Calu3 (cell line): ENCODE measurements around the gene FYCO1. TPM values are rescaled to one million over a fixed set of nuclear protein-coding genes. Genes with fewer than 3 reads are reported as not detected.

Experiments used
- BruUV-seq: library from RNA; stranded (reverse); fragments of 400-500 nt; replicated peaks from 2 replicates; lab custom pipeline; 2021; lab: Mats Ljungman, UMichigan
- CTCF ChIA-PET: fragments of 300-600 bp; sonication (Branson Sonifier 250); formaldehyde crosslinking; loops from one replicate; lab custom pipeline; 2022; ENCODE audit warnings: antibody characterized with exemption; lab: Charles Lee
- DNase-seq: peaks from one replicate; pipeline ENCODE4 v3.0.0; 2022
- H3K27ac Mint-ChIP-seq: one replicate; pipeline ENCODE4 v1.8.0; 2022; ENCODE audit warnings: mixed read lengths; ENCODE audit not compliant: unreplicated experiment
- H3K27me3 Mint-ChIP-seq: one replicate; pipeline ENCODE4 v1.8.0; 2022; ENCODE audit warnings: mixed read lengths; ENCODE audit not compliant: unreplicated experiment
- H3K36me3 Mint-ChIP-seq: one replicate; pipeline ENCODE4 v1.8.0; 2022; ENCODE audit warnings: mild to moderate bottlenecking, moderate library complexity, mixed read lengths; ENCODE audit not compliant: insufficient read depth, unreplicated experiment
- H3K4me1 Mint-ChIP-seq: one replicate; pipeline ENCODE4 v1.8.0; 2022; ENCODE audit warnings: mild to moderate bottlenecking, low read depth, mixed read lengths; ENCODE audit not compliant: unreplicated experiment
- H3K4me3 Mint-ChIP-seq: one replicate; pipeline ENCODE4 v1.8.0; 2022; ENCODE audit warnings: mild to moderate bottlenecking, low read depth, moderate library complexity, mixed read lengths; ENCODE audit not compliant: unreplicated experiment
- H3K9me3 Mint-ChIP-seq: one replicate; pipeline ENCODE4 v1.8.0; 2022; ENCODE audit warnings: low read depth, mixed read lengths; ENCODE audit not compliant: unreplicated experiment
- intact Hi-C: fragments of 100-400 bp; cut with micrococcal nuclease; formaldehyde crosslinking; loops from one replicate; pipeline ENCODE4 v1.10.0; 2022; ENCODE audit not compliant: unreplicated experiment
- total RNA-seq: library from RNA; stranded (reverse); gene quantifications from 2 replicates; pipeline ENCODE4 v1.2.3, GENCODE V29; 2022
- TF ChIP-seq, protein P1 (sequence below): fragments of 200-600 bp; IDR thresholded peaks from one replicate; pipeline ENCODE4 v1.8.0; 2022; ENCODE audit warnings: antibody characterized with exemption; ENCODE audit not compliant: unreplicated experiment

Gene FYCO1
- total RNA-seq, 1 experiment from 2014 or later, result 24.5 TPM

DNA sequence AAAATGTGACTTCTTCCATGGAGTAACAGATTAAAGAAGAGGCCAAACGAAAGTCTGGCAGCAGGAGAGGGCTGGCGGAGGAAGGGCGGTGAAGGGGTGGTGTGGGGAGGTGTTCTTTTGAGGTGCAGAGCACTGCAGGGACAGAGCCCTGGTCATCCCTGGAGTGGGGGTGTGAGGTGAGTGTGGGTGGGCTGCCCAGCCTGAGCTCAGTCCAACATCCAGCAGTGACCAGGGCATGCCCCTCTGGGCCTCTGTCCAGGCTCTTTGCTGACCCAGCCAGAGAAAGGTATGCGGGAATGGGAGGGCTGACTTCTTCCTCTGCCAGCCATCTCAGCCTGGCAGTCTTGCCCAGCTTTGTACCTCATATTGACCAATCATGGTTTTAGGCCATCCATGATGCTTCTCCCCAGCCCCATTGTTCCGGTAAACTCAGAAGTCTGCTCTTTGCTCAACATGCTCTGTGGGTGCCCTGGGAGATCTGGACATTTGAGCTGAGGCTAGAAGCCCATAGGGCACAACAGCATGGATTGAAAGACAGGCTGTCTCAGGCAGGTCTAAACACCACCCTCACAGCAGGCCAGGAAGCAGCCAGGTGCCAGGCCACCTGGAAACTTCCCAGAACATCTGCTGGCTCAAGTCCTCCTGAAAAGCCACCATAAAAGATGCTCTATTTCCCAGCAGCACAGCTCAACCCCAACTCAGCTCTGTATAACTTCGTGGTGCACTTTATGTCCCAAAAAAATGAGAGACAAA, 78.3 kb downstream of the FYCO1 start:
- Mint-ChIP-seq H3K9me3 (no peaks in the 10 kb centered on the region), H3K4me1 (no peaks in the 10 kb centered on the region), H3K27me3 (no peaks in the 10 kb centered on the region), H3K27ac (no peak overlapping the region), H3K36me3 (no peaks in the 10 kb centered on the region), H3K4me3 (no peak overlapping the region)
- TF ChIP-seq, protein P1, sequence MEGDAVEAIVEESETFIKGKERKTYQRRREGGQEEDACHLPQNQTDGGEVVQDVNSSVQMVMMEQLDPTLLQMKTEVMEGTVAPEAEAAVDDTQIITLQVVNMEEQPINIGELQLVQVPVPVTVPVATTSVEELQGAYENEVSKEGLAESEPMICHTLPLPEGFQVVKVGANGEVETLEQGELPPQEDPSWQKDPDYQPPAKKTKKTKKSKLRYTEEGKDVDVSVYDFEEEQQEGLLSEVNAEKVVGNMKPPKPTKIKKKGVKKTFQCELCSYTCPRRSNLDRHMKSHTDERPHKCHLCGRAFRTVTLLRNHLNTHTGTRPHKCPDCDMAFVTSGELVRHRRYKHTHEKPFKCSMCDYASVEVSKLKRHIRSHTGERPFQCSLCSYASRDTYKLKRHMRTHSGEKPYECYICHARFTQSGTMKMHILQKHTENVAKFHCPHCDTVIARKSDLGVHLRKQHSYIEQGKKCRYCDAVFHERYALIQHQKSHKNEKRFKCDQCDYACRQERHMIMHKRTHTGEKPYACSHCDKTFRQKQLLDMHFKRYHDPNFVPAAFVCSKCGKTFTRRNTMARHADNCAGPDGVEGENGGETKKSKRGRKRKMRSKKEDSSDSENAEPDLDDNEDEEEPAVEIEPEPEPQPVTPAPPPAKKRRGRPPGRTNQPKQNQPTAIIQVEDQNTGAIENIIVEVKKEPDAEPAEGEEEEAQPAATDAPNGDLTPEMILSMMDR, result no peak
- CTCF ChIA-PET, result no interaction called here
- DNase-seq, result no peak
- intact Hi-C loops, result no loop called here
- no TSS peak for BruUV-seq

DNA sequence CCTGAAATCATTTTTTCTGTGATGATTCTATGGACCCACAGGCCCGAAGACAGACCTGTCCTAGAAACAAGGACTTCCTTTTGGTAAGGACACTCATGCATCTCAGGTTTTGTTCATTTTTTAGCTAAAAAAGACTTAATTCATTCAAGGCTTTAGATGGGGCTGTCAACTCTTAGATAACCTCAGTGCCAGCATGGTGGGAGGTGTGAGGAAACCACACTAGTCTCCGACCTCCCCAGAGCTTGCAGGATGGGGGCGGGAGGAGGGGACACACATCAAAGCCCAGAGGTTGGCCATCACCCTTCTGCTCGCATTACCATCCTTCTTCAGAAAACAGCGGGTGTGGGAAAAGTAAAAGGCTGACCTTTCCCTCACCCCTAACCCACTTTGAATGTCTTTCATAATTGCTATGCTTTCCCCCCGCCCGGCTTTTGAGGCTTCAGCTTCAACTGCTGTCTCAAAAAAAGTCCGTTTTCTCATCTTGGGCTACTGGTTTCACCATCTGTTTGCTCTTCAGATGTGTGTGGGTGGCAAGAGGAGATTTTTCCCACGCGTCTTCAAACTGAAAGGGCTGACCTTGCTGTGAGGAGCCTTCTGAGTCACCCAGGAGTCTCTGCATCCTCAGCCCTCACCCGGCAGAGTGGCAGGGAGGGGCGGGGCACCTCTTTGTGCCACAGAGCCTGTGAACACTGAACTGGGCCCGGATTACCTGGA, 79.9 kb downstream of the FYCO1 start:
- no TSS peak for BruUV-seq
- Mint-ChIP-seq H3K4me3 (peak overlapping the region; percentile 36), H3K9me3 (no peaks in the 10 kb centered on the region), H3K27ac (no peak overlapping the region), H3K27me3 (no peaks in the 10 kb centered on the region), H3K4me1 (no peaks in the 10 kb centered on the region), H3K36me3 (no peaks in the 10 kb centered on the region)
- TF ChIP-seq, protein P1, result no peak
- CTCF ChIA-PET, result no interaction called here
- intact Hi-C loops, result no loop called here
- DNase-seq, result peak; percentile 35

DNA sequence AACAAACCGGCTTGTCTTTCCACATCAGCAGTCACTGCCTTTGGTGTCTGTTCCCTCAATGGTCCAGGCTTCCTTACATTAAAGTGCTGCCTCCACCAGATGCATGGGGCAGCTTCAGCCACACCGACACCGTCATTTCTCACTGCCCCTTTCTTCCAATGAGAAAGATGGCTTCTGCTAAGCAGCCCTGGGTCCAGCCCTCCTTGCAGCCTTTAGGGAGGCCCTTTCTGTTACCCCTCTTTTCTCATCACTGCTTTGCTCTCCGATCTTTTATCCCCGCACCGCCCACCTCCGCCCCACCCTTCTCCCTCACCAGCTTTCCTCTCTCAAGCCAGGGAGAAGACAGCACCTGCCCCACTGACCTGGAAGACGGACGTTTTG, 80.6 kb downstream of the FYCO1 start:
- TF ChIP-seq, protein P1, result no peak
- intact Hi-C loops, result no loop called here
- no peaks in the 10 kb centered on the region for H3K36me3 Mint-ChIP-seq
- H3K27me3 Mint-ChIP-seq, result no peaks in the 10 kb centered on the region
- CTCF ChIA-PET, result no interaction called here
- no peak overlapping the region for H3K4me3 Mint-ChIP-seq
- H3K4me1 Mint-ChIP-seq, result no peaks in the 10 kb centered on the region
- H3K27ac Mint-ChIP-seq, result no peak overlapping the region
- no TSS peak for BruUV-seq
- no peak for DNase-seq
- no peaks in the 10 kb centered on the region for H3K9me3 Mint-ChIP-seq

DNA sequence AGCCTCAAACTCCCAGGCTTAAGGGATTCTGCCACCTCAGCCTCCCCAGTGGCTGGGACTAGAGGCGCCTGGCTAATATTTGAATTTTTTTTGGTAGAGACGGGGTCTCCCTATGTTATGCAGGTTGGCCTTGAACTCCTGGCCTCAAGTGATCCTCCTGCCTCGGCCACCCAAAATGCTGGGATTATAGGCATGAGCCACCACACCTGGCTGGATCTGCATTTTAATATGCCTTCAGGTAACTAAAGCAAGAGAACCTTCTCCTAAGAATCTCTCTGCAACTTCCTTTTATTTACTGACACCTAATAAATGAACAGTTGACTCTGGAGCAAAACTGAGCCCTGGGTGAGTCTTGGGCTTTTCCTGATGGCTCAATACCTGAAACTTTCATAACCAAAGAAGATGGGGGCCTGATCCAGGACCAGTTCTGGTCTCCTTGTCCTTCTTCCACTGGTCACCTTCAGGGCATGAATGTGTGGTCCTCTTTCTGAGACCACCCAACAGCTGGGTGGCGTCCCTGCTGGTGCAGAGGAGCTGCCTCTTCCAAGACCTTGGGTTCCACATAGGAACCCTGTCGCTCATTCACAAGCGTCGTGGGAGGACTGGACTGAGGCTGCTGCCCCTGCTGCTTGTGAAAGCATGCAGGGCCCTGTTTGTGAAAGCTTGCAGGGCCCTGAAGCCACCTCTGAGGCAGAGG, 81.1 kb downstream of the FYCO1 start:
- Mint-ChIP-seq H3K4me1 (no peaks in the 10 kb centered on the region), H3K27me3 (no peaks in the 10 kb centered on the region), H3K27ac (no peak overlapping the region), H3K9me3 (no peaks in the 10 kb centered on the region), H3K4me3 (no peak overlapping the region), H3K36me3 (no peaks in the 10 kb centered on the region)
- no TSS peak for BruUV-seq
- DNase-seq, result no peak
- TF ChIP-seq, protein P1, result no peak
- CTCF ChIA-PET, result no interaction called here
- intact Hi-C loops, result no loop called here
